Measurements from ENCODE around the gene ATP6V0A4.

GRCh38 chr7:138773817-138774216, 24.2 kb downstream of the ATP6V0A4 start:
- TF ChIP-seq, protein P1, sequence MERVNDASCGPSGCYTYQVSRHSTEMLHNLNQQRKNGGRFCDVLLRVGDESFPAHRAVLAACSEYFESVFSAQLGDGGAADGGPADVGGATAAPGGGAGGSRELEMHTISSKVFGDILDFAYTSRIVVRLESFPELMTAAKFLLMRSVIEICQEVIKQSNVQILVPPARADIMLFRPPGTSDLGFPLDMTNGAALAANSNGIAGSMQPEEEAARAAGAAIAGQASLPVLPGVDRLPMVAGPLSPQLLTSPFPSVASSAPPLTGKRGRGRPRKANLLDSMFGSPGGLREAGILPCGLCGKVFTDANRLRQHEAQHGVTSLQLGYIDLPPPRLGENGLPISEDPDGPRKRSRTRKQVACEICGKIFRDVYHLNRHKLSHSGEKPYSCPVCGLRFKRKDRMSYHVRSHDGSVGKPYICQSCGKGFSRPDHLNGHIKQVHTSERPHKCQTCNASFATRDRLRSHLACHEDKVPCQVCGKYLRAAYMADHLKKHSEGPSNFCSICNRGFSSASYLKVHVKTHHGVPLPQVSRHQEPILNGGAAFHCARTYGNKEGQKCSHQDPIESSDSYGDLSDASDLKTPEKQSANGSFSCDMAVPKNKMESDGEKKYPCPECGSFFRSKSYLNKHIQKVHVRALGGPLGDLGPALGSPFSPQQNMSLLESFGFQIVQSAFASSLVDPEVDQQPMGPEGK (CRISPR knock-in tag; IDR thresholded peaks at IDR 0.05; ENCODE audit: borderline replicate concordance) = no peak
- TF ChIP-seq OSR1 (CRISPR knock-in tag; IDR thresholded peaks at IDR 0.05) (no peak), ISL1 (CRISPR knock-in tag; IDR thresholded peaks at IDR 0.05) (no peak), ESRRG (CRISPR knock-in tag; IDR thresholded peaks at IDR 0.05) (no peak), TCF4 (CRISPR knock-in tag; IDR thresholded peaks at IDR 0.05; ENCODE audit: borderline replicate concordance) (no peak), GLIS3 (CRISPR knock-in tag; IDR thresholded peaks at IDR 0.05) (no peak), ZFP3 (CRISPR knock-in tag; IDR thresholded peaks at IDR 0.05) (no peak), TOX (CRISPR knock-in tag; IDR thresholded peaks at IDR 0.05; ENCODE audit: borderline replicate concordance) (no peak), ZFP30 (CRISPR knock-in tag; IDR thresholded peaks at IDR 0.05) (no peak), ZNF8 (CRISPR knock-in tag; IDR thresholded peaks at IDR 0.05) (no peak), CSDC2 (CRISPR knock-in tag; IDR thresholded peaks at IDR 0.05) (no peak), ZC3H10 (CRISPR knock-in tag; IDR thresholded peaks at IDR 0.05) (no peak), SNAI2 (CRISPR knock-in tag; IDR thresholded peaks at IDR 0.05) (no peak)
- TF ChIP-seq, protein P2, sequence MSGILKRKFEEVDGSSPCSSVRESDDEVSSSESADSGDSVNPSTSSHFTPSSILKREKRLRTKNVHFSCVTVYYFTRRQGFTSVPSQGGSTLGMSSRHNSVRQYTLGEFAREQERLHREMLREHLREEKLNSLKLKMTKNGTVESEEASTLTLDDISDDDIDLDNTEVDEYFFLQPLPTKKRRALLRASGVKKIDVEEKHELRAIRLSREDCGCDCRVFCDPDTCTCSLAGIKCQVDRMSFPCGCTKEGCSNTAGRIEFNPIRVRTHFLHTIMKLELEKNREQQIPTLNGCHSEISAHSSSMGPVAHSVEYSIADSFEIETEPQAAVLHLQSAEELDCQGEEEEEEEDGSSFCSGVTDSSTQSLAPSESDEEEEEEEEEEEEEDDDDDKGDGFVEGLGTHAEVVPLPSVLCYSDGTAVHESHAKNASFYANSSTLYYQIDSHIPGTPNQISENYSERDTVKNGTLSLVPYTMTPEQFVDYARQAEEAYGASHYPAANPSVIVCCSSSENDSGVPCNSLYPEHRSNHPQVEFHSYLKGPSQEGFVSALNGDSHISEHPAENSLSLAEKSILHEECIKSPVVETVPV (CRISPR knock-in tag; IDR thresholded peaks at IDR 0.05) = no peak

All from SK-N-SH treated with all-trans-retinoic acid at 6 μM for 48 hours (cell line).